GM23338 (cell line): ENCODE measurements around the gene TMEM98. TPM values are rescaled to one million over a fixed set of nuclear protein-coding genes. Genes with fewer than 3 reads are reported as not detected.

Experiments
- ATAC-seq: fragments of 200-7000 bp; cut with Tn5 transposase; 3 replicates; pipeline ENCODE4 v1.9.1; 2020
- DNase-seq: peaks from one replicate; pipeline ENCODE4 v3.0.0-alpha.2; 2015; ENCODE audit warnings: low spot score
- H2AFZ ChIP-seq: fragments of 200-600 bp; sonication (generic); 2 replicates; pipeline ENCODE4 v1.8.0; 2016; ENCODE audit warnings: antibody characterized with exemption, mild to moderate bottlenecking, moderate library complexity
- H3F3A ChIP-seq: fragments of 200-600 bp; sonication (generic); replicated peaks from 2 replicates; pipeline ENCODE4 v1.8.0; 2017; ENCODE audit warnings: antibody characterized with exemption, mixed run types, low read depth
- H3K27ac ChIP-seq: fragments of 200-600 bp; sonication (generic); 2 replicates; pipeline ENCODE4 v1.6.1; 2016; ENCODE audit warnings: low read depth
- H3K27me3 ChIP-seq: fragments of 200-600 bp; sonication (generic); 2 replicates; pipeline ENCODE4 v1.8.0; 2016; ENCODE audit warnings: mild to moderate bottlenecking, mixed run types, moderate library complexity; ENCODE audit not compliant: insufficient read depth
- H3K36me3 ChIP-seq: fragments of 200-600 bp; sonication (generic); 2 replicates; pipeline ENCODE4 v1.8.0; 2016; ENCODE audit warnings: mild to moderate bottlenecking; ENCODE audit not compliant: insufficient read depth
- H3K4me1 ChIP-seq: fragments of 200-600 bp; sonication (generic); 2 replicates; pipeline ENCODE4 v1.8.0; 2016; ENCODE audit warnings: mild to moderate bottlenecking, moderate library complexity; ENCODE audit not compliant: insufficient read depth
- H3K4me2 ChIP-seq: fragments of 200-600 bp; sonication (generic); 2 replicates; pipeline ENCODE4 v1.7.1; 2017; ENCODE audit warnings: mixed run types
- H3K4me3 ChIP-seq: fragments of 200-600 bp; sonication (generic); 2 replicates; pipeline ENCODE4 v1.6.1; 2016; ENCODE audit warnings: mixed run types
- H3K79me2 ChIP-seq: fragments of 200-600 bp; sonication (generic); replicated peaks from 2 replicates; pipeline ENCODE4 v1.8.0; 2017; ENCODE audit warnings: mild to moderate bottlenecking; ENCODE audit not compliant: insufficient read depth
- H3K9me2 ChIP-seq: fragments of 200-600 bp; sonication (generic); 2 replicates; pipeline ENCODE4 v1.8.0; 2017; ENCODE audit not compliant: insufficient read depth
- H4K20me1 ChIP-seq: fragments of 200-600 bp; sonication (generic); replicated peaks from 2 replicates; pipeline ENCODE4 v1.8.0; 2017; ENCODE audit warnings: mild to moderate bottlenecking; ENCODE audit not compliant: insufficient read depth
- H3K27ac Mint-ChIP-seq: 2 replicates; pipeline ENCODE4 v1.8.0; 2020; ENCODE audit warnings: inconsistent platforms, mild to moderate bottlenecking, moderate library complexity, mixed read lengths
- H3K27me3 Mint-ChIP-seq: 3 replicates; pipeline ENCODE4 v1.8.0; 2022; ENCODE audit warnings: low read depth, mild to moderate bottlenecking, moderate library complexity, mixed read lengths, inconsistent platforms; ENCODE audit not compliant: insufficient read depth, poor library complexity
- H3K36me3 Mint-ChIP-seq: 3 replicates; pipeline ENCODE4 v1.8.0; 2021; ENCODE audit warnings: low read depth, mild to moderate bottlenecking, inconsistent platforms, moderate library complexity, mixed read lengths
- H3K4me1 Mint-ChIP-seq: 3 replicates; pipeline ENCODE4 v1.8.0; 2020; ENCODE audit warnings: mild to moderate bottlenecking, inconsistent platforms, mixed read lengths
- H3K4me3 Mint-ChIP-seq: 3 replicates; pipeline ENCODE4 v1.8.0; 2021; ENCODE audit warnings: moderate library complexity, mild to moderate bottlenecking, inconsistent platforms, mixed read lengths
- H3K9me3 Mint-ChIP-seq: 3 replicates; pipeline ENCODE4 v1.8.0; 2020; ENCODE audit warnings: moderate library complexity, mild to moderate bottlenecking, inconsistent platforms, mixed read lengths
- CREB1 ChIP-seq: fragments of 250-450 bp; sonication (Bioruptor Pico); IDR thresholded peaks from 2 replicates; pipeline ENCODE4 v1.5.0; 2020; ENCODE audit warnings: low read depth, mild to moderate bottlenecking, moderate library complexity
- CTCF ChIP-seq, 2 experiments: fragments of 200-600 bp in 1 of 2; sonication (generic) in 1 of 2; conservative IDR thresholded peaks; 2 replicates each; pipeline versions ENCODE4 v1.5.1 to v1.6.1; 2016 to 2017; ENCODE audit warnings: antibody characterized with exemption in 2 of 2, low read depth in 2 of 2, mild to moderate bottlenecking in 2 of 2, moderate library complexity in 1 of 2
- ETS1 ChIP-seq: IDR thresholded peaks from 2 replicates; pipeline ENCODE4 v1.6.1; 2016; ENCODE audit warnings: antibody characterized with exemption
- EZH2 ChIP-seq: fragments of 200-600 bp; sonication (generic); IDR thresholded peaks from one replicate; pipeline ENCODE4 v1.8.0; 2017; ENCODE audit warnings: antibody characterized with exemption, mild to moderate bottlenecking, low read depth; ENCODE audit not compliant: unreplicated experiment
- EZH2phosphoT487 ChIP-seq: fragments of 200-600 bp; sonication (generic); IDR thresholded peaks from one replicate; pipeline ENCODE4 v1.8.1; 2018; ENCODE audit warnings: antibody characterized with exemption; ENCODE audit not compliant: unreplicated experiment
- JUNB ChIP-seq: IDR thresholded peaks from one replicate; pipeline ENCODE4 v1.6.1; 2016; ENCODE audit warnings: antibody characterized with exemption; ENCODE audit not compliant: unreplicated experiment
- NANOG ChIP-seq: IDR thresholded peaks from 2 replicates; pipeline ENCODE4 v1.6.1; 2016; ENCODE audit warnings: antibody characterized with exemption, borderline replicate concordance
- POLR2AphosphoS5 ChIP-seq: IDR thresholded peaks from 2 replicates; pipeline ENCODE4 v1.6.1; 2016; ENCODE audit warnings: antibody characterized with exemption, low read depth
- REST ChIP-seq: IDR thresholded peaks from one replicate; pipeline ENCODE4 v1.6.1; 2018; ENCODE audit warnings: antibody characterized with exemption; ENCODE audit not compliant: unreplicated experiment
- STAT1 ChIP-seq: IDR thresholded peaks from one replicate; pipeline ENCODE4 v1.6.1; 2016; ENCODE audit warnings: antibody characterized with exemption; ENCODE audit not compliant: unreplicated experiment
- ZNF114 ChIP-seq: fragments of 250-450 bp; sonication (Bioruptor Pico); IDR thresholded peaks from 2 replicates; pipeline ENCODE4 v1.5.0; 2020; ENCODE audit warnings: mild to moderate bottlenecking, moderate library complexity
- ZNF331 ChIP-seq: fragments of 250-450 bp; sonication (Bioruptor Pico); IDR thresholded peaks from 2 replicates; pipeline ENCODE4 v1.5.0; 2020; ENCODE audit warnings: low read depth, mild to moderate bottlenecking, moderate library complexity
- polyA plus RNA-seq: library from polyadenylated mRNA; unstranded; fragments of >200 nt; fragmentation: Nextera tagmentation; extraction: Ambion mirVana; gene quantifications from 2 replicates; pipeline ENCODE4 v1.2.1, GENCODE V29; 2016
- total RNA-seq: library from RNA; depleted of rRNA; stranded (reverse); fragments of >200 nt; shearing (Covaris generic); gene quantifications from 2 replicates; pipeline ENCODE4 v1.2.3, GENCODE V29; 2014

TMEM98 gene
- total and polyA plus RNA-seq, 2 experiments from 2014 or later = 60.4 to 94.8 TPM

GRCh38 chr17:32941419-32942032, 13.6 kb downstream of the TMEM98 start:
- no peaks in the 10 kb centered on the region for H3K79me2 ChIP-seq
- TF ChIP-seq NANOG (no peak), CTCF (conservative IDR thresholded peaks at IDR 0.05; ENCODE audit: low read depth in 2 of 2) (peak in 1 of 2 experiments; percentile 82; a peak in 2 of 4 replicates)
- H3K4me1 Mint-ChIP-seq = peaks cover 15% of the 10 kb centered on the region
- H3K27ac ChIP-seq = no peak overlapping the region
- H3K27ac Mint-ChIP-seq = no peak overlapping the region
- peaks cover 4% of the 10 kb centered on the region for H3K27me3 Mint-ChIP-seq
- H3F3A ChIP-seq = no peaks in the 10 kb centered on the region
- H3K9me3 Mint-ChIP-seq = no peaks in the 10 kb centered on the region
- H3K36me3 ChIP-seq = no peaks in the 10 kb centered on the region
- peaks cover 8% of the 10 kb centered on the region for H3K4me1 ChIP-seq
- DNase-seq = no peak
- no peak overlapping the region for H3K4me3 Mint-ChIP-seq
- no peak overlapping the region for H2AFZ ChIP-seq
- no peaks in the 10 kb centered on the region for H3K9me2 ChIP-seq
- H4K20me1 ChIP-seq = no peaks in the 10 kb centered on the region; the same call in 1 of the 2 replicates
- peaks cover 49% of the 10 kb centered on the region for H3K36me3 Mint-ChIP-seq
- H3K27me3 ChIP-seq = no peaks in the 10 kb centered on the region
- no peak overlapping the region for H3K4me2 ChIP-seq
- no peak for ATAC-seq
- H3K4me3 ChIP-seq = no peak overlapping the region

DNA sequence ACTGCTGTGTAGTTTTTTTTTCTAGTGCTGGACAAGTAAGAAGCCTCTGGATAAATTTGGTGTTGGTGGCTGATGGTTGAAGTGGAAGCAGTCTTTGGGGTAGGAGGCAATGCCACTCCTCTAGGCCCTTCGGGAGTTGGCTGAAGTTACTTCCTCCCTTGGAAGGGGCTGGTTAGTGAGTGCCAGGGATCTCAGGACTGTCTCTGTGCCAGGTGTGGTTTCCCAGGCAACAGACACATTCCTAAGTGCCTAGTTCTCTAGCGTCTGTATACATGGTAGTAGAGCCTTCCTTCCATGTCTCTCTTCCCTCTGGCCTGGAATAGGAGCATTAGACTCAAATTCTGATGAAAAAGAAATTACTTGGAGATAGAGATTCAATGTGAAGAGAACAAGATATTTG, 15.3 kb downstream of the TMEM98 start:
- H3K9me2 ChIP-seq = no peaks in the 10 kb centered on the region; the same call in 1 of the 2 replicates
- Mint-ChIP-seq H3K4me3 (no peak overlapping the region), H3K27ac (no peak overlapping the region), H3K27me3 (peaks cover 4% of the 10 kb centered on the region), H3K36me3 (peaks cover 35% of the 10 kb centered on the region), H3K9me3 (no peaks in the 10 kb centered on the region), H3K4me1 (peaks cover 2% of the 10 kb centered on the region)
- H3K79me2 ChIP-seq = no peaks in the 10 kb centered on the region
- H4K20me1 ChIP-seq = no peaks in the 10 kb centered on the region; the same call in 1 of the 2 replicates
- H3F3A ChIP-seq = no peaks in the 10 kb centered on the region
- H3K27ac ChIP-seq = no peak overlapping the region
- H3K4me2 ChIP-seq = no peak overlapping the region
- no peak overlapping the region for H2AFZ ChIP-seq
- no peak for ATAC-seq
- DNase-seq = no peak
- no peaks in the 10 kb centered on the region for H3K27me3 ChIP-seq
- H3K4me1 ChIP-seq = no peaks in the 10 kb centered on the region; the same call in 1 of the 2 replicates
- H3K4me3 ChIP-seq = no peak overlapping the region
- no peaks in the 10 kb centered on the region for H3K36me3 ChIP-seq
- TF ChIP-seq CTCF (conservative IDR thresholded peaks at IDR 0.05; ENCODE audit: low read depth in 2 of 2) = no peak
- TF ChIP-seq CREB1 (CRISPR knock-in tag) = no peak
- TF ChIP-seq POLR2AphosphoS5 = no peak
- TF ChIP-seq EZH2 = no peak
- no peak for TF ChIP-seq NANOG
- no peak for TF ChIP-seq EZH2phosphoT487
- no peak for TF ChIP-seq JUNB
- no peak for TF ChIP-seq REST
- no peak for TF ChIP-seq ZNF114 (CRISPR knock-in tag)
- no peak for TF ChIP-seq ZNF331 (CRISPR knock-in tag)
- TF ChIP-seq ETS1 = no peak
- no peak for TF ChIP-seq STAT1
